D721Med (cell line): ENCODE measurements around the gene PRR11.

Experiments used
- DNase-seq: peaks from one replicate; pipeline ENCODE4 v3.0.0; 2011; ENCODE audit warnings: low spot score; ENCODE audit not compliant: insufficient read length
- FAIRE-seq: peaks from 2 replicates; lab custom pipeline; 2011; peaks lifted over from hg19 to GRCh38; lab: Jason Lieb, UNC
- TF ChIP-seq, protein P1 (sequence below): IDR thresholded peaks from 2 replicates; pipeline ENCODE4 v1.5.1; 2012; ENCODE audit warnings: mild to moderate bottlenecking, control low read depth; ENCODE audit not compliant: insufficient read depth; ENCODE audit errors: missing control alignments

The PRR11 gene

GRCh38 chr17:59234631-59235030 is 79.1 kb downstream of the PRR11 start:
- DNase-seq, result no peak
- no peak for FAIRE-seq
- TF ChIP-seq, protein P1, sequence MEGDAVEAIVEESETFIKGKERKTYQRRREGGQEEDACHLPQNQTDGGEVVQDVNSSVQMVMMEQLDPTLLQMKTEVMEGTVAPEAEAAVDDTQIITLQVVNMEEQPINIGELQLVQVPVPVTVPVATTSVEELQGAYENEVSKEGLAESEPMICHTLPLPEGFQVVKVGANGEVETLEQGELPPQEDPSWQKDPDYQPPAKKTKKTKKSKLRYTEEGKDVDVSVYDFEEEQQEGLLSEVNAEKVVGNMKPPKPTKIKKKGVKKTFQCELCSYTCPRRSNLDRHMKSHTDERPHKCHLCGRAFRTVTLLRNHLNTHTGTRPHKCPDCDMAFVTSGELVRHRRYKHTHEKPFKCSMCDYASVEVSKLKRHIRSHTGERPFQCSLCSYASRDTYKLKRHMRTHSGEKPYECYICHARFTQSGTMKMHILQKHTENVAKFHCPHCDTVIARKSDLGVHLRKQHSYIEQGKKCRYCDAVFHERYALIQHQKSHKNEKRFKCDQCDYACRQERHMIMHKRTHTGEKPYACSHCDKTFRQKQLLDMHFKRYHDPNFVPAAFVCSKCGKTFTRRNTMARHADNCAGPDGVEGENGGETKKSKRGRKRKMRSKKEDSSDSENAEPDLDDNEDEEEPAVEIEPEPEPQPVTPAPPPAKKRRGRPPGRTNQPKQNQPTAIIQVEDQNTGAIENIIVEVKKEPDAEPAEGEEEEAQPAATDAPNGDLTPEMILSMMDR, result no peak

- FAIRE-seq (no peak), DNase-seq (no peak)
- TF ChIP-seq, protein P1, result no peak
Measured at GRCh38 chr17:59238906-59239305, 83.4 kb downstream of the PRR11 start.

DNA sequence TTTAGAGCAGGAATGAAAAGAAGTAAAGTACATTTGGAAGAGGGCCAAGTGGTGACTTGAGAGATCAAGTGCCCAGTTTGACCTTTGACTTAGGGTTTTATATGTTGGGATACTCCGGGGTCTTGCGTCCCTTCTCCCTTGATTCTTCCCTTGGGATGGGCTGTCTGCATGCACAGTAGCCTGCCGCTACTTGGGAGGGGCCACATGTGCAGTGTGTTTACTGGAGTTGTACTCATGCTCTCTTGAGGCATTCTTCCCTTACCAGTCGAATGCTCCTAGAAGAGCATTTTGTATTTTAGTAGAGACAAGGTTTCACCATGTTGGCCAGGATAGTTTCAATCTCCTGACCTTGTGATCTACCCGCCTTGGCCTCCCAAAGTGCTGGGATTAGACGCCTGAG is 88.5 kb downstream of the PRR11 start:
- FAIRE-seq, result no peak

More for the DNA sequence above, 88.5 kb downstream of the PRR11 start:
- no peak for DNase-seq
- TF ChIP-seq, protein P1, result no peak
